ENCODE data around the gene NOLC1. TPM values are rescaled to one million over a fixed set of nuclear protein-coding genes. Genes with fewer than 3 reads are reported as not detected.

The NOLC1 gene
- total and polyA plus RNA-seq, 7 donors, result 14.4 to 51.4 (median 40.0) TPM

DNA sequence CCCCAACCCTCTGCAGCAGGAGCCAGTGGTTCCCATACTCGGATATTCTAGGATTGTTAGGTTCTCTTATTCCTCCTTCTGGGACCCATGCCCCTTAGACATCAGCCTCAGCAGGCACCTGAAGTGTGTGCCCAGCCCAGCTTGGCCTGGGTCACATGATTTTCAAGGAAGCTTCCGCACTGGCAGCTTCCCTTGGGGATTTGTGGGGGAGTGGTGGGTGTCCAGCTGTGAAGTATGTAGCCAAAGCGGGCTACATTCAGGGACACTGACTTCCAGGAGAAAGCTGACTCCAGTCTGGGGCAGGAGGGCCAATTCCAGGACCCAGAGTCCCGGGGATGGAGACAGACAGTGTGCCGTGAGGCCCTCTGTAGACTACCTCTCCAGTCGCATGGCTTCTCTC, 33.3 kb upstream of the NOLC1 start:
- Histone ChIP-seq H3K27ac (peak overlapping the region; percentile 94 to 100 (median 100)), H3K27me3 (no peaks in the 10 kb centered on the region), H3K4me3 (peak overlapping the region; percentile 87 to 94 (median 89)), H3K4me1 (peaks cover 0 to 72% (median 63%) of the 10 kb centered on the region in 4 donors), H3K36me3 (no peaks in the 10 kb centered on the region), H3K9me3 (no peaks in the 10 kb centered on the region)
- DNase-seq, result peak; percentile 76
- TF ChIP-seq EP300 (IDR thresholded peaks at IDR 0.05) (no peak), POLR2AphosphoS5 (IDR thresholded peaks at IDR 0.05) (peak in 1 of 4 donors; percentile 33), POLR2A (IDR thresholded peaks at IDR 0.05) (no peak)
- intact Hi-C loops (cut with DNase I), result loop anchor here (2.0 to 5.0 kb wide), 3 partner anchors 54 to 508 kb away; partner anchors contain the start of genes HPS6 and OGA
- WGBS, 2 donors, result 2 to 6% methylated on average over 6 of the region's 6 CpGs

DNA sequence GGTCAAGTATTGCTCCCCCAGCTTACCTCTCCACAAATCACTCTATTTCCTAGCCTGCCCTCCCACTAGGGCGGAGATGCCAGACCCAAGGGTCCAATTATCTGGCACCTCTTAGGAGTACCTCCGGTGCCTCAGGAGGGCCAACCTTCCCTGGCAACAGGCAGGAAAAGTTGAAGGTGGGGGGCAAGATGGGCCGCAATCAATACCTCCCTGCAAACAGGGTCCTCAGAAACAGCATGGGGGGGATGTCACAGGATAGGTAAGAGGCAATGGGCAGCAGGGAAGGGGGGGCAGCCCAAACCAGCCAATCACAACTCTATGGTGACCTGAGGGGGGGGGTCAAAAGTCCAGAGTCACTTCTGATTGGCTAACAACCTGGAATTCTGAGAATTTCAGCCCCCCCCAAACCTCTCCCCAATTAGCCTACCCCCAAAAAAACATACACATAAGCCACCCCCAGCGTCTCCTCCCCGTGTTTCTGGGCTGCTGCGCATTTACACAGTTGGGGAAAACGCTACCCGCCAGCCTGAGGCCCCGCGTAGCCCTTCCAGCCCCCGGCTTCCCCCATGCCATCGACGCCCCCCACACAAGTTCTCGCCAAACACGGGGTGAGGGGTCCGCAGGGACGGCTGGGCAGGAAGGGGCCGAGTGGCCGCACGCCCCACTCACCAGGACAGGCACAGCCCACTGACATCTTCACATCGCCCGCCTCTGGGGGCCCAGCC, 32.6 kb upstream of the NOLC1 start:
- H3K9me3 ChIP-seq, result no peaks in the 10 kb centered on the region
- intact Hi-C loops (cut with DNase I), result loop anchor here (2.0 to 5.0 kb wide), 4 partner anchors 55 to 508 kb away; partner anchors contain the start of genes HPS6, NFKB2 and OGA

DNA sequence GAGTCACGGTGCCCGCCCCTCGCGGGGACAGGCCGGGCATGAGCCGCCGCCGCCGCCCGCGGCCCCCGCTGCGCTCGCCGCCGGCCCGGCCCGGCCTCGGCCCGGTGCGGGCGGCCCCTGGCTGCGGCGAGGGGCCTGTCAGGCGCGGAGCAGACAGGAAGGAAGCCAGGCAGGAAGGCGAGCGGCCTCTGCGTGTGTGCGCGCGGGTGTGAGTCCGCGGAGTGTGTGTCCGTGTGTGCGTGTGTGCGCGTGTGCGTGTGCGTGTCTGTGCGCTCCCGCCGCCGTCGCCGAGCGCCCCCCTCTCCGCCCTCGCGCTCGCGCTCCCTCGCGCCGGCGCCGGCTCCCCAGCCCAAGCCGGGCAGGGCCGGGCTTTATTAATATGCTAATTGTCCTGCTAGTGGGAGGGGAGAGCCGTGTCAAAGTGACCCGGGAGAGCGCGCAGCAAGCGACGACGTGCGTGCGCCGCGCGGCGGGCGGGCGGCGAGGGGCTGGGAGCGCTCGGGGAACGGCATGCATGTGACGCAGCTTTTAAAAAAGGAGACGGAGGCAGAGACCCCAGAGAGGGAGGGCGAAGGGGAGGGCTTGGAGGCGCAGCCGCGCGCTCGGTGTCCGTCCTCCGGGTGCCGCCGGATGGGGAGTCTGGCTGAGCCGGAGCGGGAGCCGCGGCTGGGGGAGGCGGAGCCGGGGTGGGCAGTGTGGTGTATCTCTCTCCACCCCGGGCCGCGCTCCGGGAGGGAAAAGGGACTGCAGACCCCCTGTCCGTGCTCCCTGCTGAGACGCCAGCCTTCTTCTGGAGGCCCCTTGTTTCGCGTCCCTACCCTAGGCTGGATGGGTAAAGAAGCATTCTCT, 31.8 kb upstream of the NOLC1 start, which contains the start of gene LDB1:
Gene LDB1, minus strand, starts transcription at position 227 of the 849 bp plus-strand sequence. CDS start 258 bp downstream, outside the sequence.
- Histone ChIP-seq H3K27me3 (no peaks in the 10 kb centered on the region), H3K27ac (peak within 1 kb of the TSS; percentile 94 to 100 (median 100)), H3K4me1 (peaks cover 0 to 59% (median 54%) of the 10 kb centered on the region in 4 donors), H3K9me3 (no peaks in the 10 kb centered on the region), H3K4me3 (peak within 1 kb of the TSS; percentile 87 to 94 (median 89)), H3K36me3 (no peaks in the 10 kb centered on the region)
- intact Hi-C loops (cut with DNase I), result loop anchor here (2.0 kb wide), 1 partner anchor 274 kb away; the partner anchor contains the start of gene NFKB2
- 0% methylated on average over 104 of the region's 104 CpGs for WGBS, 2 donors
- DNase-seq, result peak; percentile 92
- peak; percentile 94 to 99 (median 98) for TF ChIP-seq POLR2AphosphoS5 (IDR thresholded peaks at IDR 0.05)
- TF ChIP-seq, protein P1, sequence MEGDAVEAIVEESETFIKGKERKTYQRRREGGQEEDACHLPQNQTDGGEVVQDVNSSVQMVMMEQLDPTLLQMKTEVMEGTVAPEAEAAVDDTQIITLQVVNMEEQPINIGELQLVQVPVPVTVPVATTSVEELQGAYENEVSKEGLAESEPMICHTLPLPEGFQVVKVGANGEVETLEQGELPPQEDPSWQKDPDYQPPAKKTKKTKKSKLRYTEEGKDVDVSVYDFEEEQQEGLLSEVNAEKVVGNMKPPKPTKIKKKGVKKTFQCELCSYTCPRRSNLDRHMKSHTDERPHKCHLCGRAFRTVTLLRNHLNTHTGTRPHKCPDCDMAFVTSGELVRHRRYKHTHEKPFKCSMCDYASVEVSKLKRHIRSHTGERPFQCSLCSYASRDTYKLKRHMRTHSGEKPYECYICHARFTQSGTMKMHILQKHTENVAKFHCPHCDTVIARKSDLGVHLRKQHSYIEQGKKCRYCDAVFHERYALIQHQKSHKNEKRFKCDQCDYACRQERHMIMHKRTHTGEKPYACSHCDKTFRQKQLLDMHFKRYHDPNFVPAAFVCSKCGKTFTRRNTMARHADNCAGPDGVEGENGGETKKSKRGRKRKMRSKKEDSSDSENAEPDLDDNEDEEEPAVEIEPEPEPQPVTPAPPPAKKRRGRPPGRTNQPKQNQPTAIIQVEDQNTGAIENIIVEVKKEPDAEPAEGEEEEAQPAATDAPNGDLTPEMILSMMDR (IDR thresholded peaks at IDR 0.05), result no peak
- TF ChIP-seq EP300 (IDR thresholded peaks at IDR 0.05), result peak in 1 of 4 donors; percentile 39
- TF ChIP-seq POLR2A (IDR thresholded peaks at IDR 0.05), result peak; percentile 90 to 95

More for the DNA sequence above, 32.6 kb upstream of the NOLC1 start:
- peak; percentile 93 for DNase-seq
- Histone ChIP-seq H3K27me3 (no peaks in the 10 kb centered on the region), H3K36me3 (no peaks in the 10 kb centered on the region), H3K27ac (peak overlapping the region; percentile 94 to 100 (median 100)), H3K4me1 (peaks cover 0 to 64% (median 58%) of the 10 kb centered on the region in 4 donors), H3K4me3 (peak overlapping the region; percentile 87 to 94 (median 89))
- WGBS, 2 donors, result 1% methylated on average over 22 of the region's 22 CpGs
- TF ChIP-seq POLR2AphosphoS5 (IDR thresholded peaks at IDR 0.05), result peak in 1 of 4 donors; percentile 10
- TF ChIP-seq POLR2A (IDR thresholded peaks at IDR 0.05), result peak in 1 of 2 donors; percentile 25
- TF ChIP-seq, protein P1 (IDR thresholded peaks at IDR 0.05), result no peak

DNA sequence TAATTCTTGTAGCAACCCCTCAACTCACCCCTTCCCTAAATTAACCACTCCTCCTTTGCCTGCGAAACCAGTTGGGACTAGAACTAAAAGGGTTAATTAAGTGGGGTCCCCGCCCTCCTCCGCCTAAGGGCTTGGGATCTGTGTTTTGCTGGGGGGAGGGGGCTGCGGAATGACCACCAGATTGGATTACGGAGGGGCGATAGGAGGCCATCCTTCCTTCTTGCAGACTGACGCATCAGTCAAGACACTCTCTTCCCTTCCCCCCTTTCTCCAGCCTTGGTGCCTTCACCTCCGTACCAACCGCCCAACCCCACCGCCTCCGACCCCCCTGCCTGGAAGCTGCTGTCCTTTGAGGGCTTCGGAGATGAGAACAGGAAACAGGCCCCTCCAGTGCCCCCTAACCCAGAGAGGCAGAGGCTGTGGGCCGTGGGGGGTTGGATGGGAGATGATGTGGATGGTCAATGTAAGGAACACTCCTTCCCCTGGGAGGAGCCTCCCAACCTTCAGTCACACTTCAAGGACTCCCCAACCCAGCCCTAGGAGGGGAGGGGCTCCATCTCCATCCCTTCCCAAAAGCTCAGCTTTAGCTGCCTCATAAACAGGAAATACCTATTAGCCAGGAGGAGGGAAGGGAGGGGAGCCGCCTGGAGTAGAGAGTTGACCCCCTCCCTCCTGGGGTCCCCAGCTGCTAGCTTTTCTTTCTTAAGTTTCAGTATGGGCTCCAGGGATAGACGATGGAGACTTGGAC, 31.0 kb upstream of the NOLC1 start:
- no peaks in the 10 kb centered on the region for H3K27me3 ChIP-seq
- intact Hi-C loops (cut with DNase I), result loop anchor here (2.0 kb wide), 1 partner anchor 274 kb away; the partner anchor contains the start of gene NFKB2
- 9 to 22% methylated on average over 15 of the region's 15 CpGs for WGBS, 2 donors

More for the DNA sequence above, 31.0 kb upstream of the NOLC1 start:
- TF ChIP-seq EP300 (IDR thresholded peaks at IDR 0.05) (no peak), POLR2AphosphoS5 (IDR thresholded peaks at IDR 0.05) (peak; percentile 67 to 88 (median 80)), POLR2A (IDR thresholded peaks at IDR 0.05) (peak; percentile 60 to 74)
- TF ChIP-seq, protein P1 (IDR thresholded peaks at IDR 0.05), result no peak
- no peaks in the 10 kb centered on the region for H3K36me3 ChIP-seq
- peak overlapping the region; percentile 94 to 100 (median 100) for H3K27ac ChIP-seq
- DNase-seq, result peak; percentile 96
- H3K4me1 ChIP-seq, result peaks cover 0 to 51% (median 46%) of the 10 kb centered on the region in 4 donors
- no peaks in the 10 kb centered on the region for H3K9me3 ChIP-seq
- peak overlapping the region; percentile 87 to 94 (median 89) for H3K4me3 ChIP-seq

Data from sigmoid colon (tissue), 7 donors.